Measurements from ENCODE around the gene FIGN. TPM values are rescaled to one million over a fixed set of nuclear protein-coding genes. Genes with fewer than 3 reads are reported as not detected.
A peak's percentile ranks its signal among the peaks of the same experiment; 100 is the strongest.

The FIGN gene
- total RNA-seq, 1 donor from 2014 or later: 12.1 TPM

DNA sequence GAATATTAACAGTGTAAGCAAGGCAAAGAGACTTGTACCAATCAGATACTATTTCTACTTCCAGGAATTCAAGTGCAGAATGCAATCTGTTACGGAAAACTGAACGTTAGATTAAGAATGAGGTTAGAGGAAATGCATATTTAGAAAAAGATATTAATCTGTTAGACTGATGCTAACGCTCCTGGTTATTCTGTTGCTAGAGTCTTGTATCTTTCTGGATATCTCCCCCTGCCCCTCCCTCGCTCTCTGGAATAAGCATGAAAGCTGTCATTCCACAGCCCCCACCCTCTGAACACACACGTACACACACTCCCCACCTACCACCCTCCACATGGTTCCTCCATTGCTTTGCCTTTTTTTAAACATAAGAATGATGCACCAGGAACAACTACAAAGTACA, 24.1 kb downstream of the FIGN start:
- DNase-seq (ENCODE audit: low spot score): no peak
- Mint-ChIP-seq H3K9me3 (ENCODE audit: low read depth) (no peaks in the 10 kb centered on the region), H3K27ac (ENCODE audit: unreplicated experiment) (no peak overlapping the region), H3K36me3 (ENCODE audit: low read depth) (no peaks in the 10 kb centered on the region), H3K4me1 (ENCODE audit: low read depth) (peaks cover 16% of the 10 kb centered on the region), H3K27me3 (ENCODE audit: low read depth) (no peaks in the 10 kb centered on the region), H3K4me3 (ENCODE audit: unreplicated experiment) (no peak overlapping the region)
- TF ChIP-seq, protein P1, sequence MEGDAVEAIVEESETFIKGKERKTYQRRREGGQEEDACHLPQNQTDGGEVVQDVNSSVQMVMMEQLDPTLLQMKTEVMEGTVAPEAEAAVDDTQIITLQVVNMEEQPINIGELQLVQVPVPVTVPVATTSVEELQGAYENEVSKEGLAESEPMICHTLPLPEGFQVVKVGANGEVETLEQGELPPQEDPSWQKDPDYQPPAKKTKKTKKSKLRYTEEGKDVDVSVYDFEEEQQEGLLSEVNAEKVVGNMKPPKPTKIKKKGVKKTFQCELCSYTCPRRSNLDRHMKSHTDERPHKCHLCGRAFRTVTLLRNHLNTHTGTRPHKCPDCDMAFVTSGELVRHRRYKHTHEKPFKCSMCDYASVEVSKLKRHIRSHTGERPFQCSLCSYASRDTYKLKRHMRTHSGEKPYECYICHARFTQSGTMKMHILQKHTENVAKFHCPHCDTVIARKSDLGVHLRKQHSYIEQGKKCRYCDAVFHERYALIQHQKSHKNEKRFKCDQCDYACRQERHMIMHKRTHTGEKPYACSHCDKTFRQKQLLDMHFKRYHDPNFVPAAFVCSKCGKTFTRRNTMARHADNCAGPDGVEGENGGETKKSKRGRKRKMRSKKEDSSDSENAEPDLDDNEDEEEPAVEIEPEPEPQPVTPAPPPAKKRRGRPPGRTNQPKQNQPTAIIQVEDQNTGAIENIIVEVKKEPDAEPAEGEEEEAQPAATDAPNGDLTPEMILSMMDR (IDR thresholded peaks at IDR 0.05): no peak

- H3K9me3 Mint-ChIP-seq (ENCODE audit: low read depth): no peaks in the 10 kb centered on the region
- TF ChIP-seq, protein P1 (IDR thresholded peaks at IDR 0.05): no peak
- H3K4me1 Mint-ChIP-seq (ENCODE audit: low read depth): peaks cover 15% of the 10 kb centered on the region
- H3K36me3 Mint-ChIP-seq (ENCODE audit: low read depth): no peaks in the 10 kb centered on the region
- no peaks in the 10 kb centered on the region for H3K27me3 Mint-ChIP-seq (ENCODE audit: low read depth)
- no peak for DNase-seq (ENCODE audit: low spot score)
- no peak overlapping the region for H3K27ac Mint-ChIP-seq (ENCODE audit: unreplicated experiment)
- H3K4me3 Mint-ChIP-seq (ENCODE audit: unreplicated experiment): no peak overlapping the region
Observed at GRCh38 chr2:163711258-163711657, 24.6 kb downstream of the FIGN start.

- H3K27me3 Mint-ChIP-seq (ENCODE audit: low read depth): no peaks in the 10 kb centered on the region
- no peak overlapping the region for H3K27ac Mint-ChIP-seq (ENCODE audit: unreplicated experiment)
- TF ChIP-seq, protein P1 (IDR thresholded peaks at IDR 0.05): no peak
- H3K4me3 Mint-ChIP-seq (ENCODE audit: unreplicated experiment): no peak overlapping the region
- peaks cover 9% of the 10 kb centered on the region for H3K4me1 Mint-ChIP-seq (ENCODE audit: low read depth)
- H3K9me3 Mint-ChIP-seq (ENCODE audit: low read depth): peaks cover 2% of the 10 kb centered on the region
- no peaks in the 10 kb centered on the region for H3K36me3 Mint-ChIP-seq (ENCODE audit: low read depth)
- DNase-seq (ENCODE audit: low spot score): no peak
Observed at GRCh38 chr2:163709270-163709669, 26.5 kb downstream of the FIGN start.

- Mint-ChIP-seq H3K27me3 (ENCODE audit: low read depth) (no peaks in the 10 kb centered on the region), H3K27ac (ENCODE audit: unreplicated experiment) (peak overlapping the region; percentile 27), H3K9me3 (ENCODE audit: low read depth) (peaks cover 2% of the 10 kb centered on the region), H3K4me3 (ENCODE audit: unreplicated experiment) (no peak overlapping the region), H3K4me1 (ENCODE audit: low read depth) (peaks cover 11% of the 10 kb centered on the region), H3K36me3 (ENCODE audit: low read depth) (no peaks in the 10 kb centered on the region)
- TF ChIP-seq, protein P1 (IDR thresholded peaks at IDR 0.05): no peak
- no peak for DNase-seq (ENCODE audit: low spot score)
Observed at GRCh38 chr2:163708265-163708664, 27.5 kb downstream of the FIGN start.

DNA sequence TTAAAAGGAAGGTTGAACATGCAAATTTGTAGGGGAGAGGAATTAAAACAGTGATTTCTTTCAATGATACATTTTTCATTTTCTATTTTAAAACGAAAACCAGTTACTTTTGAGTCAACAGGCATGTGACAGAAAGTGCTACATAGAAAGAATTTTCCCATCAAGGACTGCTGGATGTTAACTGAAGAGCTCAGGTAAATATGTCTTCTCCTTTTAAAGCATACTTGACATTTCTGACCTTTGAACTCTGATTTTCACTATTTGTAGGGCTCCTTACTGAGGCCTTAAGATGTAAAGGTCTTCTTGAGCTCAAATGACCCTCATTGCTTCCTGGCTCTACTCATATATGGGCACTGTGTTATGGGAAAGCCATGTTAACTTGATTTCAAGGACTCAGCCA, 32.4 kb downstream of the FIGN start:
- no peak overlapping the region for H3K4me3 Mint-ChIP-seq (ENCODE audit: unreplicated experiment)
- H3K9me3 Mint-ChIP-seq (ENCODE audit: low read depth): peaks cover 2% of the 10 kb centered on the region
- TF ChIP-seq, protein P1 (IDR thresholded peaks at IDR 0.05): no peak
- no peaks in the 10 kb centered on the region for H3K27me3 Mint-ChIP-seq (ENCODE audit: low read depth)
- DNase-seq (ENCODE audit: low spot score): no peak
- peaks cover 49% of the 10 kb centered on the region for H3K4me1 Mint-ChIP-seq (ENCODE audit: low read depth)
- no peak overlapping the region for H3K27ac Mint-ChIP-seq (ENCODE audit: unreplicated experiment)
- H3K36me3 Mint-ChIP-seq (ENCODE audit: low read depth): no peaks in the 10 kb centered on the region
